DND-41 (cell line): ENCODE results near the gene CPED1.

Experiments used
- ATAC-seq: fragments of 200-7000 bp; cut with Tn5 transposase; 3 replicates; pipeline ENCODE4 v1.9.1; 2021; ENCODE audit warnings: low read depth; ENCODE audit not compliant: insufficient read depth
- DNase-seq: peaks from one replicate; pipeline ENCODE4 v3.0.0-alpha.2; 2020
- H2AFZ ChIP-seq: 2 replicates; pipeline ENCODE4 v1.6.0; 2012; ENCODE audit warnings: low read depth, low read length
- H3K27ac ChIP-seq: 2 replicates; pipeline ENCODE4 v1.5.1; 2012; ENCODE audit warnings: low read length, inconsistent platforms
- H3K27me3 ChIP-seq: fragments of 200-600 bp; sonication (generic); 2 replicates; pipeline ENCODE4 v1.6.0; 2012; ENCODE audit warnings: low read length, mild to moderate bottlenecking, inconsistent platforms; ENCODE audit not compliant: insufficient read depth, poor library complexity
- H3K36me3 ChIP-seq: 2 replicates; pipeline ENCODE4 v1.5.1; 2012; ENCODE audit warnings: low read length, inconsistent platforms; ENCODE audit not compliant: insufficient read depth
- H3K4me1 ChIP-seq: 2 replicates; pipeline ENCODE4 v1.5.1; 2012; ENCODE audit warnings: mild to moderate bottlenecking, low read length; ENCODE audit not compliant: insufficient read depth
- H3K4me2 ChIP-seq: 2 replicates; pipeline ENCODE4 v1.6.0; 2012; ENCODE audit warnings: mild to moderate bottlenecking, moderate library complexity, low read length, inconsistent platforms; ENCODE audit not compliant: insufficient read depth
- H3K4me3 ChIP-seq, 2 experiments: fragments of 200-600 bp in 1 of 2; shearing (Covaris generic) in 1 of 2; 2 replicates each; pipeline ENCODE4 v1.5.1; 2012 to 2016; ENCODE audit warnings: inconsistent platforms in 2 of 2, low read length in 2 of 2, mild to moderate bottlenecking in 2 of 2, low read depth in 1 of 2, moderate library complexity in 1 of 2
- H3K79me2 ChIP-seq: 2 replicates; pipeline ENCODE4 v1.6.0; 2012; ENCODE audit warnings: low read length, inconsistent platforms; ENCODE audit not compliant: insufficient read depth
- H3K9ac ChIP-seq: 2 replicates; pipeline ENCODE4 v1.6.0; 2012; ENCODE audit warnings: low read depth, mild to moderate bottlenecking, inconsistent platforms, low read length, moderate library complexity
- H3K9me3 ChIP-seq: 2 replicates; pipeline ENCODE4 v1.5.1; 2012; ENCODE audit warnings: low read length, moderate library complexity, mild to moderate bottlenecking, inconsistent platforms; ENCODE audit not compliant: insufficient read depth, severe bottlenecking
- H4K20me1 ChIP-seq: 2 replicates; pipeline ENCODE4 v1.6.0; 2012; ENCODE audit warnings: low read length; ENCODE audit not compliant: insufficient read depth
- CTCF ChIP-seq: IDR thresholded peaks from 2 replicates; pipeline ENCODE4 v1.5.1; 2012; ENCODE audit warnings: borderline replicate concordance, low read length, moderate library complexity, mild to moderate bottlenecking; ENCODE audit not compliant: poor library complexity, severe bottlenecking; ENCODE audit errors: extremely low read depth
- EZH2 ChIP-seq: IDR thresholded peaks from 3 replicates; pipeline ENCODE4 v1.6.1; 2012; ENCODE audit warnings: borderline replicate concordance, low read depth, mild to moderate bottlenecking, moderate library complexity, low read length, inconsistent platforms; ENCODE audit not compliant: severe bottlenecking

Gene CPED1

GRCh38 chr7:120992965-120993494, 4.5 kb downstream of the CPED1 start:
- Histone ChIP-seq H3K4me1 (peaks cover 36% of the 10 kb centered on the region), H3K27ac (no peak overlapping the region), H3K4me2 (no peak overlapping the region), H3K9me3 (no peaks in the 10 kb centered on the region), H4K20me1 (no peaks in the 10 kb centered on the region), H3K9ac (no peak overlapping the region), H3K4me3 (no peak overlapping the region), H3K79me2 (no peaks in the 10 kb centered on the region), H3K36me3 (no peaks in the 10 kb centered on the region), H2AFZ (no peak overlapping the region), H3K27me3 (peaks cover 22% of the 10 kb centered on the region)
- TF ChIP-seq EZH2 = no peak
- no peak for TF ChIP-seq CTCF
- DNase-seq (no peak), ATAC-seq (no peak)

GRCh38 chr7:120993553-120994191, 5.2 kb downstream of the CPED1 start:
- no peaks in the 10 kb centered on the region for H3K79me2 ChIP-seq
- DNase-seq (no peak), ATAC-seq (no peak)
- H3K36me3 ChIP-seq = no peaks in the 10 kb centered on the region
- H2AFZ ChIP-seq = no peak overlapping the region
- H3K9ac ChIP-seq = no peak overlapping the region
- H4K20me1 ChIP-seq = no peaks in the 10 kb centered on the region
- no peak for TF ChIP-seq EZH2
- TF ChIP-seq CTCF = no peak
- no peak overlapping the region for H3K4me2 ChIP-seq
- H3K9me3 ChIP-seq = no peaks in the 10 kb centered on the region
- no peak overlapping the region for H3K27ac ChIP-seq
- H3K27me3 ChIP-seq = peaks cover 15% of the 10 kb centered on the region
- peaks cover 30% of the 10 kb centered on the region for H3K4me1 ChIP-seq
- no peak overlapping the region for H3K4me3 ChIP-seq

GRCh38 chr7:120994512-120995410, 6.2 kb downstream of the CPED1 start:
- H3K4me3 ChIP-seq = no peak overlapping the region
- H2AFZ ChIP-seq = no peak overlapping the region
- H3K27me3 ChIP-seq = peaks cover 4% of the 10 kb centered on the region
- peaks cover 31% of the 10 kb centered on the region for H3K4me1 ChIP-seq
- ATAC-seq (no peak), DNase-seq (no peak)
- H3K79me2 ChIP-seq = no peaks in the 10 kb centered on the region
- H3K9ac ChIP-seq = no peak overlapping the region
- H3K4me2 ChIP-seq = no peak overlapping the region
- H3K27ac ChIP-seq = no peak overlapping the region
- TF ChIP-seq CTCF (no peak), EZH2 (no peak)
- no peaks in the 10 kb centered on the region for H4K20me1 ChIP-seq
- H3K9me3 ChIP-seq = no peaks in the 10 kb centered on the region
- H3K36me3 ChIP-seq = no peaks in the 10 kb centered on the region
